K562 (cell line): ENCODE data around the gene USP19. TPM values are rescaled to one million over a fixed set of nuclear protein-coding genes. Genes with fewer than 3 reads are reported as not detected.

Experiments
- BMI1 ChIP-seq: fragments of 150-350 bp; IDR thresholded peaks from 2 replicates; pipeline ENCODE4 v1.6.1; 2014; ENCODE audit warnings: low read length
- CUX1 ChIP-seq: fragments of 200-800 bp; sonication (Bioruptor generic); IDR thresholded peaks from 2 replicates; pipeline ENCODE4 v1.6.1; 2016; ENCODE audit warnings: missing genetic modification characterization, missing compliant biosample characterization
- DNMT1 ChIP-seq: fragments of 450-650 bp; IDR thresholded peaks from 2 replicates; pipeline ENCODE4 v1.6.1; 2016; ENCODE audit warnings: antibody characterized with exemption, mild to moderate bottlenecking
- ESRRA ChIP-seq: fragments of 450-650 bp; IDR thresholded peaks from 2 replicates; pipeline ENCODE4 v1.6.1; 2014; ENCODE audit warnings: low read depth, mild to moderate bottlenecking, moderate library complexity, borderline replicate concordance
- MAFK ChIP-seq: IDR thresholded peaks from 2 replicates; pipeline ENCODE4 v1.6.1; 2011; ENCODE audit warnings: low read length, improper control_type of control experiment
- NBN ChIP-seq: fragments of 450-650 bp; IDR thresholded peaks from 2 replicates; pipeline ENCODE4 v1.6.1; 2016; ENCODE audit warnings: low read depth, mild to moderate bottlenecking
- NFRKB ChIP-seq: fragments of 450-650 bp; IDR thresholded peaks from 2 replicates; pipeline ENCODE4 v1.6.1; 2016; ENCODE audit warnings: low read depth
- PREB ChIP-seq: sonication (generic); formaldehyde crosslinking; IDR thresholded peaks from 2 replicates; pipeline ENCODE4 v1.8.1; 2023; ENCODE audit warnings: mild to moderate bottlenecking, missing genetic modification reagents
- SMAD3 ChIP-seq: fragments of 450-650 bp; formaldehyde crosslinking; conservative IDR thresholded peaks from 2 replicates; pipeline ENCODE4 v1.4.0; 2020; ENCODE audit warnings: mild to moderate bottlenecking
- SNRNP70 ChIP-seq: fragments of 200-400 bp; formaldehyde crosslinking; optimal IDR thresholded peaks from 2 replicates; pipeline ENCODE3; 2017; ENCODE audit warnings: low read depth, low read length
- SREBF1 ChIP-seq: fragments of 150-350 bp; IDR thresholded peaks from 2 replicates; pipeline ENCODE4 v1.6.1; 2014; ENCODE audit warnings: antibody characterized with exemption, low read depth, low read length, borderline replicate concordance
- SRF ChIP-seq, 2 experiments: fragments of 250-450, 450-650 bp in 1 of 2; sonication (Bioruptor Pico) in 1 of 2; sonication (generic) in 1 of 2; formaldehyde crosslinking; IDR thresholded peaks; 2 replicates each; pipeline versions ENCODE4 v1.5.0 to v1.5.1; 2020 to 2022; ENCODE audit warnings: mild to moderate bottlenecking in 1 of 2, missing genetic modification reagents in 1 of 2
- TCF7L2 ChIP-seq: fragments of 150-350 bp; IDR thresholded peaks from 2 replicates; pipeline ENCODE4 v1.6.1; 2016; ENCODE audit warnings: low read depth, mild to moderate bottlenecking, low read length, moderate library complexity
- TFAM ChIP-seq: fragments of 250-450 bp; sonication (Bioruptor Pico); conservative IDR thresholded peaks from 2 replicates; pipeline ENCODE4 v1.5.0; 2021; ENCODE audit warnings: mild to moderate bottlenecking, moderate library complexity
- ZBTB11 ChIP-seq, 3 experiments: fragments of 200-800 bp in 1 of 3; fragments of 250-450 bp in 1 of 3; fragments of 450-650 bp in 1 of 3; sonication (Bioruptor Pico) in 1 of 3; sonication (Bioruptor generic) in 1 of 3; formaldehyde crosslinking in 1 of 3; IDR thresholded peaks; 2 replicates each; pipeline versions ENCODE4 v1.6.1 to v1.8.0; 2016 to 2022; ENCODE audit warnings: mild to moderate bottlenecking in 2 of 3, missing genetic modification characterization in 2 of 3, missing compliant biosample characterization in 1 of 3, moderate library complexity in 1 of 3
- ZNF347 ChIP-seq: fragments of 450-650 bp; formaldehyde crosslinking; IDR thresholded peaks from 2 replicates; pipeline ENCODE4 v1.4.0; 2020; ENCODE audit warnings: low read depth, mild to moderate bottlenecking, moderate library complexity
- polyA plus RNA-seq, 8 experiments: library from polyadenylated mRNA; depleted of rRNA in 4 of 8; stranded (reverse) in 5 of 8; unstranded in 3 of 8; fragments of >200 nt; fragmentation: Nextera tagmentation in 2 of 8; fragmentation: Illumina TruSeq in 1 of 8; extraction: Ambion mirVana in 2 of 8; extraction: Trizol in 1 of 8; gene quantifications; 2 replicates each; pipeline versions ENCODE4 v1.2.1 to v1.2.3, GENCODE V29; 2011 to 2014; ENCODE audit warnings: inconsistent platforms in 1 of 8, missing spikeins in 1 of 8
- total RNA-seq, 7 experiments: library from RNA; depleted of rRNA in 6 of 7; stranded (reverse); fragments of >200 nt in 6 of 7; fragmentation: Illumina TruSeq in 2 of 7; extraction: Trizol in 2 of 7; gene quantifications; 2 replicates each; pipeline versions ENCODE4 v1.2.1 to v1.2.3, GENCODE V29; 2011 to 2021; ENCODE audit warnings: low replicate concordance in 1 of 7
- TF ChIP-seq, protein P1 (sequence below): fragments of 450-650 bp; formaldehyde crosslinking; IDR thresholded peaks from 2 replicates; pipeline ENCODE4 v1.4.0; 2020; ENCODE audit warnings: mild to moderate bottlenecking, moderate library complexity

USP19 gene
- total and polyA plus RNA-seq, 9 of the 15 experiments (the other 6 are each of a cell fraction or from before 2014, with no cell fraction given) = 0.24 to 65.9 (median 36.9) TPM

DNA sequence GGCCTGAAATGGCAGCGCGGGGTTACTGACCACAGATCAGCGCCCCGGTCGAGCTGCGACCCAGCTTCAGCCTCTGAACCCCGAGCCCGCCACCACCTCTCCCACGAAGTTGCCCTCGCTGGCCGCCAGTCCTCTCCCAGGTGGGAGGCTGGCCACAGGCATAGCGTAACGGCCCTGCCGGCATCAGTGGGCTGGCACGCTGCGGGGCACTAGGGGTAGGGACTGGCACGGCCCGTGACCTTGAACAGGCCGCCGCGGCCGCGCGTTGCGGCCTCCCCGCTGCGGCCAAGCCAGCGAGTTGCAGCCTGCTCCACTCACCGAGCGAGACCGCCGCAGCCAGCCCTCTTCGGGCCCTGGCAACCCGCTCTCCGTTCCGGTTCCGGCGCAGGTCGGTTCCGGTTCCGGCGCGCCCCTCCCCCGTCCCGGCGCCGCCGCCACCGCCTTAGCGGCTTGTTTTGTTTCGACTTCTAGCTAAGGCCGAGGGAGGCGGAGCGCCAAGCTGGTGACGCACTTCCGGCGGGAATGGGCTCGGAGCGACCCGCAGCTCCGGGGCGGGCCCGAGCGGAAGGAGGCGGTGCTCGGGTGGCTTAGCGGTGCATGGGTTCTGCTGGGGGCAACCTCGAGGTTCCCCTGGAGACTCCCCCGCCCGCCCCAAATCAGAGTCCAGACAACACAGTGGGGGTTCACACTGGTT is at the start of gene USP19 (continued):
- no peak for TF ChIP-seq PREB
- TF ChIP-seq TCF7L2 = no peak
- TF ChIP-seq, protein P1, sequence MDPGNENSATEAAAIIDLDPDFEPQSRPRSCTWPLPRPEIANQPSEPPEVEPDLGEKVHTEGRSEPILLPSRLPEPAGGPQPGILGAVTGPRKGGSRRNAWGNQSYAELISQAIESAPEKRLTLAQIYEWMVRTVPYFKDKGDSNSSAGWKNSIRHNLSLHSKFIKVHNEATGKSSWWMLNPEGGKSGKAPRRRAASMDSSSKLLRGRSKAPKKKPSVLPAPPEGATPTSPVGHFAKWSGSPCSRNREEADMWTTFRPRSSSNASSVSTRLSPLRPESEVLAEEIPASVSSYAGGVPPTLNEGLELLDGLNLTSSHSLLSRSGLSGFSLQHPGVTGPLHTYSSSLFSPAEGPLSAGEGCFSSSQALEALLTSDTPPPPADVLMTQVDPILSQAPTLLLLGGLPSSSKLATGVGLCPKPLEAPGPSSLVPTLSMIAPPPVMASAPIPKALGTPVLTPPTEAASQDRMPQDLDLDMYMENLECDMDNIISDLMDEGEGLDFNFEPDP (CRISPR knock-in tag) = no peak
- TF ChIP-seq NFRKB = no peak
- no peak for TF ChIP-seq TFAM
- TF ChIP-seq NBN = no peak
- peak; percentile 92 for TF ChIP-seq ESRRA
- no peak for TF ChIP-seq MAFK
- TF ChIP-seq SMAD3 (CRISPR knock-in tag) = no peak
- no peak for TF ChIP-seq SREBF1
- no peak for TF ChIP-seq CUX1 (CRISPR knock-in tag)
- TF ChIP-seq SRF (CRISPR knock-in tag; IDR thresholded peaks at IDR 0.05) = no peak
- TF ChIP-seq DNMT1 = no peak
- no peak for TF ChIP-seq SNRNP70
- peak in 2 of 3 experiments; percentile 61 to 94; a peak in 4 of 6 replicates for TF ChIP-seq ZBTB11 (CRISPR knock-in tag; IDR thresholded peaks at IDR 0.05)
- TF ChIP-seq ZNF347 (CRISPR knock-in tag) = no peak
- TF ChIP-seq BMI1 = no peak
